ENCODE measurements around the gene MRE11.

Gene MRE11

DNA sequence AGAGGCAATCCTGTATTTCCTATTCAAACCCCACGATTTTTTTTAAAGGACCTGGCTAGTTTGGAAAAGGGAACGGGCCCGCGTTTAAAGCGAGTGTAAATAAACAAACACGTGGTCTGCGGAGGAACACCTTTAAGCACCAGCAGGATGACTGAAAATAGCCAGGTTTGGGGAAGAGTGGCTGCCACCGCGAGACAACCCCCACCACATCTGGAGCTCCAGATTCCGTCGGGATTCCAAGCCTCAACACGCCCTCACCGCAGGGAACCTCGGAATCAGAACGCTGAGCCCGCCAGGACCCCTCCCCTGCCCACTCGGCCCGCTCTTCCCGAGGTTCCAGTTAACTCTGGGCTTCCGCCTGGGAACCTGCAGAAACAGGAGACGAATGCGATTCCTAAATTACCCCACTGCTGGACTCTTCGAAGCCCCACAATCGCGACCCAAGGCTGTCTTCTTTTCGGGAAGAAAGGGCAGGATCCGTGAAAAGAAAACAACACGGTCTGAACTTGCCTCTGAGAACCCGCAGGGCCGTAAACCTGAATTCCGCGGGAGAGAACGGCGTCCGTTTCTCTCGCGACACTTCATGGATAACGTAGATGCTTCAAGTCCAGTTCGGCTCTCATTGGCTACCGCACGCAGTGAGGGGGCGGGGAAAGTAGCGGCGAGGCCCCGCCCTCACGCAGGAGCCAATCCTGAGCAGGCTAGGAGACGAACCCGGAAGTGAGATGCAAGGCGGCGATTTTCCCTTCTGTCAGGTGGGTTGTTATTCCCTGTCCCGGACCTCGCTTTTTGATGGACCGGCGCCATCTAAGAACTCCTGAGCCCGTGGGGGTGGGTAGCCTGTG lies at the start of gene MRE11, which contains the start of gene ANKRD49:
MRE11 (minus strand) TSS at position 564 of the 845 bp plus-strand sequence. CDS start 1,043 bp downstream, outside the sequence.
ANKRD49 (plus strand) TSS at position 704 of the 845 bp plus-strand sequence. CDS start 2,710 bp downstream, outside the sequence.
- in situ Hi-C loops (cut with HindIII; ENCODE audit: low pct_unique_long_range_greater_than_20kb, low sequenced_read_pairs): no loop called here
- DNase-seq (ENCODE audit: low read depth in 1 of 2, low spot score in 1 of 2): peak; percentile 83 to 99
- TF ChIP-seq JUND (IDR thresholded peaks at IDR 0.05; ENCODE audit: low read depth): no peak

DNA sequence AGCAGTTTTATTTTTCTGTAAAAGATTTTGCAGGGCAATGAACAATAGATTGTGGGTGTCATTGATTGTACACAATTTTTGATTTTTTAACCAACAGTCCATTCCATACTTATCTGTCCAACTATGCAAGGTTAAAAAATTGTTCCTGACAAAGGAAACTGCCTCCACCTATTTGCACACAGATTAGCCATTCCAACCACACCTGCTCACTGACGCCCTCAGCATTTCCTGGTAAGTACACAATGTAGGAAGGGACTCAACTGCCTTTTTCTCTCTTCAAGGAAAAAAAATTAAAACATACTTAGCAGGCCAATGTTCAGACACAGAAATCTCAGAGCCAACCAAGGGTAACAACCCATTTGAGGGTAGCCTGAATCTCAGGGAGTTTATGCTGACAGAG lies 45.8 kb upstream of the MRE11 start:
- TF ChIP-seq JUND (IDR thresholded peaks at IDR 0.05; ENCODE audit: low read depth): no peak
- in situ Hi-C loops (cut with HindIII; ENCODE audit: low pct_unique_long_range_greater_than_20kb, low sequenced_read_pairs): no loop called here
- DNase-seq (ENCODE audit: low read depth in 1 of 2, low spot score in 1 of 2): peak in 1 of 2 experiments; percentile 42

DNA sequence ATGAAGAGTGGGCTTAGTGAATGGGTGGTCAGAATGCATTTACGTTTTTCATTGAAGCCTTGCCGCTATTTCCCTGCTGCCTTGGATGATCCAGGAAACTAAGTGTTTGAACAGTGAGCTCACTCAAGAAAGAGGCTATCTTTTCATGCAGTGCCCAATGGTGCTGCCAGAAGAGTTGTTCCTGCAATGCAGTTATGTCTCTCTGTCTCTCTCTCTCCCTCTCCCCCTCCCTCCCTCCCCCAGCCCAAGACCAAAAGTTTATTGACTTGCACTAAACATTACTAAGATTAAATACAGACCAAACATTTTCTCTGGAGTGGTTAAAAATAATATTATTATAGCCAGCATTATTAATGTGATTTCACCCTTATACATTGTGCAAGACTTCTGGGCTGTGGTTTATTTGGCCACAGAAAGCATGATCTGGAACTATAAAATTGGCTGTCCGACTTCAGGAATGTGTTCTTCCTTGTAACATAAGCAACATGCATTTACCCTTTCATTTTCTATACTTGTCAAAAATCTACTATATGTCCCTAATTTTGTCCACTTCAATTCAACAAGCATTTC lies 43.5 kb upstream of the MRE11 start:
- no peak for TF ChIP-seq JUND (IDR thresholded peaks at IDR 0.05; ENCODE audit: low read depth)
- DNase-seq (ENCODE audit: low read depth in 1 of 2, low spot score in 1 of 2): no peak
- in situ Hi-C loops (cut with HindIII; ENCODE audit: low pct_unique_long_range_greater_than_20kb, low sequenced_read_pairs): no loop called here

DNA sequence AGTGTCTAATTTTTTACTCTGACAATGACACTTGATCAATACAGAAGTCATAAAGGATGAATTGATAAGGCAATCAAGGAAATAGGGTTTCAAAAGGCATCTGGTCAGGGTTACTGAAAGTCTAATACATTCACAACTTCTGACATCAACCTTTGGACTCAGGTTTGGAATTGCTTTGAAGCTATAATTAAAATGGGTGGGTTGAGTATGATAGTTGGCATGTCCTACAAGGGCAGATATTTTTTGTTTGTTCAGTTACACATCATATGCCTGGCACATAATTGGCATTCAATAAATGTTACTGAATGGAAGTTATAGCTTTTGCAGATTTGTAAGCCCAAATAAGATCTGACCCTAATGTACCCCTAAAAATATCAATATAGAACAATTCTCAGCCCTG lies 42.7 kb upstream of the MRE11 start:
- no peak for TF ChIP-seq JUND (IDR thresholded peaks at IDR 0.05; ENCODE audit: low read depth)
- in situ Hi-C loops (cut with HindIII; ENCODE audit: low pct_unique_long_range_greater_than_20kb, low sequenced_read_pairs): no loop called here
- DNase-seq (ENCODE audit: low read depth in 1 of 2, low spot score in 1 of 2): no peak

DNA sequence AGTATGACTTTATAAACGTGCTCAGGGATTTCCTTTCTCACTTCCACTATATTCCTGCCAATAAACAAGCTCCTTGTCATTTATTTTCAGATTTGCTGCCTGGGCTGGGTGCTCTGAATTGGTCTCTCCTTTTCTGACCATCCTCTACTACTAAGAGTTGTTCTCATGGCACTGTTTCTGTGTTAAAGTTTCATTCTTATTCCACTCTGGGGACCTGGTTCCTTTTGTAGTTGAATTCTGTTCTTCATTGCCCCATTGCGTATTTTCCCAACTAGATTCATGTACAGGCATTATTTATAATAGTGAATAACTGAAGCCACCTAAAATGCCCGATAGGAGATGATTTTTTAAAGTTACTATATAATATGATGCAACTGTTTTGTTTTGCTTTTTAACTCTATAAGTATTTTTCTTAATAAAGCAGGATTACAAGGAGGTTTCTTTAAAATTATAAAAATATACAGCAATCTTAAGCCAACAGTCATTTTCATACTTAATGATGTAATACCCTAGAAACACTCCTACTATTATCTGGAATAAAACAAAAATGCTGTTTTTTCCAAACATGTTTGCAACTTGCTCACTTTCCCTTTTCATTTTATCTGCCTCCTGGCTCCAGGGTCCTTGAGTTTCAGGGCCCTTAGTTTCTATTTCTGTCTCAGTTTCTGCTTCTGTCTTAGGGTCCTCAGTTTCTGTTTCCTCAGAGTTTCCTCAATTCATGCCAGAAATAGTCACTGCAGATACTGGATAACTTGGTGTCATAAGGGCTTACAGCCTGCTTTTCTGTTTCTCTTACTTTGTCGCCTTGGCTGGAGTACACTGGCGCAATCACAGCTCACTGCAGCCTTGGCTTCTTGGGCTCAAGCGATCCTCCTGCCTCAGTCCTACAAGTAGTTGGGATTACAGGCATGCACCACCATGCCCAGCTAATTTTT lies 40.3 kb upstream of the MRE11 start:
- in situ Hi-C loops (cut with HindIII; ENCODE audit: low pct_unique_long_range_greater_than_20kb, low sequenced_read_pairs): no loop called here
- no peak for TF ChIP-seq JUND (IDR thresholded peaks at IDR 0.05; ENCODE audit: low read depth)

DNA sequence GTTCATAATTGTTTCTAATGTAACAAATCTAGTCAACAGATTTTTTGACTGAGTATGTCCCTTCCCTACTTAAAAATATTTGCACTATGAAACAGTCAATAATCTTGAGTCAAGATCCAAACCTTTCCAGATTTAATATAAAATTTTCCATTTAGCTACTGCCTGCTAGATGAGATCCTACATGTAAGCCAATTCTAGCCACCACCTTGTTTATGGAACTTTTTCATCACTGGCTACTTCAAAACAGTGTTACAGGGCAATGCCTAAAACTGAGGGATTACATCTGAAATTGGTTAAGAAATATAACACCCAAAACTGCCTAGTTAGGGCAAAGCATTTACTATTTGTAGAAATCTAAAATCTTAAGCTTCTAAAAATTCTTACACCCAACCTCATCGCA lies 39.6 kb upstream of the MRE11 start:
- TF ChIP-seq JUND (IDR thresholded peaks at IDR 0.05; ENCODE audit: low read depth): no peak
- no peak for DNase-seq (ENCODE audit: low read depth in 1 of 2, low spot score in 1 of 2)
- in situ Hi-C loops (cut with HindIII; ENCODE audit: low pct_unique_long_range_greater_than_20kb, low sequenced_read_pairs): no loop called here

More for the DNA sequence above, 40.3 kb upstream of the MRE11 start:
- no peak for DNase-seq (ENCODE audit: low read depth in 1 of 2, low spot score in 1 of 2)

DNA sequence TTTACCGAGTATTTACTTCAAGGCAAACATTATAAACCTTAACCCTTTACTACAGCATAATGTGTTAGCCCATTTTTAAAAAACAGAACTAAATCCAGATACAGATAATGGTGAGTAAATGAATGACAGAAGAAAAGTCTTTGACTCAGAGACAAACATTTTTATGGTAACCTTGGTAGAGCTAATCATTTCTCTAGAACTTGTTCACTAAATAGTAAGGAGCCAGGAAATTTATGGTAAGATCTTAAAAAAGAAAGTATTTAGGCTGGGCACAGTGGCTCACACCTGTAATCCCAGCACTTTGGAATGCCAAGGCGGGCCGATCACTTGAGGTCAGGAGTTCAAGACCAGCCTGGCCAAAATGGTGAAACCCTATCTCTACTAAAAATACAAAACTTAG lies 38.6 kb upstream of the MRE11 start:
- TF ChIP-seq JUND (IDR thresholded peaks at IDR 0.05; ENCODE audit: low read depth): no peak
- DNase-seq (ENCODE audit: low read depth in 1 of 2, low spot score in 1 of 2): no peak
- in situ Hi-C loops (cut with HindIII; ENCODE audit: low pct_unique_long_range_greater_than_20kb, low sequenced_read_pairs): no loop called here

DNA sequence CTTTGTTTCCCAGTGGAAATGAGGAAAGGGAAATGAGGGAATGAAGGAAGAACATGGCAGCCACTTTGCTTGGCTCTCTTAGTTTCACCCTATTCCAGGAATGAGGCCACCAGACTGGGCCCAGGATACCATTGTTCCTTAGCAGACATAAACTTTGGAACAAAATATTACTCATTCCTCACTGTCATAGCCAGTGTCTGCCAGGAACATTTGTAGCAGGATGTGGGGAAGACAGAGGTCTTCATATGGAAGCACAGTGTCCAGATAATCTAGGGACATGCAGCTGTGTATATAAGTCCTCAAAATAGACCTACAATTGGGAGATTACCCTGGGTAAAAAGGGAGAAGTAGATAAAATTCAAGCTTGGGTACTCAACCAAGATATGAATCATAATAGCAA lies 34.9 kb upstream of the MRE11 start:
- DNase-seq (ENCODE audit: low read depth in 1 of 2, low spot score in 1 of 2): no peak
- TF ChIP-seq JUND (IDR thresholded peaks at IDR 0.05; ENCODE audit: low read depth): no peak
- in situ Hi-C loops (cut with HindIII; ENCODE audit: low pct_unique_long_range_greater_than_20kb, low sequenced_read_pairs): no loop called here

DNA sequence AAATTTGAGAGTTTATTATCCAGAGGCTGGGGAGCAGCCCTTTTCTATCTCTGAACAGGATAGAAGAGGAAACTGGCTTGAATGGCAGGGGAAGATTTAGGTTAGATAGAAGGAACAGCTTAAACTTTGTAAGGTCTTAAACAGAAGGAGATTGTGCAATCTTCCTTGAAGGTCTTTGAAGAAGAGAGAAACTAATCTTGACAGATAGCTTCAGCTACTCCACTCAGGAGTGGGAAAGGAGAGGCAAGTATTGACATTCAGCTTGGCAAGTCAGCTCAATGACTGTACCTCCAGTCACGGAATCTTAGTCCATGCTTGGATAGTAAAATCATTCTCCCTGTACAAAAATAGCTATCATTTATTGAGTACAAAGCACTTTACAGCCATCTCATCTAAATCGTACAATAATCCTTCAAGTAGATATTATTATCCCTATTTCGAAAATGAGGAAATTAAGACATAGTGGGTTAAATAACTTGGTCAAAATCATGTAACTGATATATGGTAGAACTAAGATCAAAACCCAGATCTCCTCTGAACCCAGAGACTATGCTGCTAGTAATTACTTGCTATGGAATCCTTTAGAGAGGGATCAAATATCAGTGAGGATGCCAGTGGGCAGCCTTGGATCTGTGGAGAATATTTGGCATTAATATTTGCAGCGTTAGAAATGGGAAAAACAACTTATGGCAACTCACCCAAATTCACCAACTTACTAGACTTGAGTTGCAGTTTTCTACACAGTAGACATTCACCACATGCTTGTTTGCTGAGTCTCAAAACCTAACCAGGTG lies 33.2 kb upstream of the MRE11 start:
- TF ChIP-seq JUND (IDR thresholded peaks at IDR 0.05; ENCODE audit: low read depth): no peak
- in situ Hi-C loops (cut with HindIII; ENCODE audit: low pct_unique_long_range_greater_than_20kb, low sequenced_read_pairs): no loop called here

DNA sequence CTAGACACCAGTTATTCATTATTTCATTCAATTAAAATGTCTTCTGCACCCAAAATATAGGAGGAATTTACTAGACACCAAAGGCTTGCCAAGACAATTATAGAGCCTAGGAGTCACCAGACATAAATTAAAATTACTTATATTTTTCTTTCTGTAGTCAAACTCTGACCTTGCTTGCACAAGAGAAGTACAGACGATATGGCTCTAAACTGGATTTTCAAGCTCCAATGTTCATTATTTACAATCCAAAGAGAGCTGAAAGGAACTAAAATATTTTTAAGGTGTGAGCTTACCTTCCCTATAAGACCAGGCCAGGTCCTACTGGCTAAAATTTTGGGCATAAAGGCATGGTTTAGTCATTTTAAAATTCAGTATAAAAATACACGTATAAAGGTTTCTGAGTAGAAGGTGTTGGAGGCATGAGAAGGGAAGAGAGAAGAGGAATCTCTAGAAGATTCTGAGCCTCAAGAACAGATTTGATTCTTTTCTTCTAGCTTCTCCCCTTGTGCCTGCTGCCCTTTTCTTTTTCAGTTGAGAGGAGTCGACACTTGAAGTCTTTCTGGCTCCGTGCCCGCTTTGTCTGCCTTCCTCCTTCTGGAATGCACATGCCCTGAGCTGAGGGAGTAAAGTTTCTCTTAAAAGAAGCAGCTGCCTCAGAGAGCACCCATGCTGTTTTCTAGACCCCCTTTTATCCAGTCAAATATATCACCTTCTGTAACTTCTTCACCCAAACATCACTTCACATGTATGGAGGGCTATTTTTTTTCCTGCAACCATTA lies 32.1 kb upstream of the MRE11 start:
- TF ChIP-seq JUND (IDR thresholded peaks at IDR 0.05; ENCODE audit: low read depth): no peak
- peak in 1 of 2 experiments; percentile 94 for DNase-seq (ENCODE audit: low read depth in 1 of 2, low spot score in 1 of 2)
- in situ Hi-C loops (cut with HindIII; ENCODE audit: low pct_unique_long_range_greater_than_20kb, low sequenced_read_pairs): no loop called here

More for the DNA sequence above, 33.2 kb upstream of the MRE11 start:
- DNase-seq (ENCODE audit: low read depth in 1 of 2, low spot score in 1 of 2): no peak

DNA sequence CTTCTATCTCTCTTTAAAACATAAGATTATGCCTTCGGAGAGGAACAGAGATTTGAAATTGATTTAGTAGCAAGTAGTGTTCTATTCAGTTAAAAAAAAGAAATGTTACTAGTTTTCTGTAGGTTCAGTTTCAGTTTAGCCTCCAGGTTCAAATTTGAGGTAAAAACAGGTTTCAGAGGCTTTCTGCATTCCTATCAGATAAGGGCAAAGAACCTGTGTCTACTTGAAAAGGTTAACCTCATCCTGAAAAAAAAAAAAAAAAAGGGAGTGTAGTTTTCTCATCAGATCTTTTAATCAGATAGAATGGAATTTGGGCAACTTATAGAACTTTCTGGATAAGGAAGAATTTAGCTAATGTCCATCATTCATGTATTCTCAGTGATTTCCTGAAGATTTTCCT lies 30.7 kb upstream of the MRE11 start:
- no peak for DNase-seq (ENCODE audit: low read depth in 1 of 2, low spot score in 1 of 2)
- in situ Hi-C loops (cut with HindIII; ENCODE audit: low pct_unique_long_range_greater_than_20kb, low sequenced_read_pairs): no loop called here
- TF ChIP-seq JUND (IDR thresholded peaks at IDR 0.05; ENCODE audit: low read depth): no peak

All from T47D (cell line).